Thymus (tissue), 11 donors: ENCODE data around the gene DOCK4. TPM values are rescaled to one million over a fixed set of nuclear protein-coding genes. Genes with fewer than 3 reads are reported as not detected.

Experiments
- DNase-seq, 9 donors: peaks; one replicate each; pipeline ENCODE4 v3.0.0-alpha.2; 2013; ENCODE audit warnings: low spot score in 9 of 9, low read depth in 6 of 9, missing footprints in 1 of 9
- H3K27ac ChIP-seq, 2 donors: one replicate each; pipeline ENCODE4 v1.5.1; 2013; ENCODE audit warnings: control low read depth in 1 of 2, low read depth in 1 of 2, low read length in 1 of 2, mild to moderate bottlenecking in 1 of 2, moderate library complexity in 1 of 2
- H3K27me3 ChIP-seq, 2 donors: one replicate each; pipeline ENCODE4 v1.5.1; 2013; ENCODE audit warnings: low read length in 1 of 2; ENCODE audit not compliant: control insufficient read depth in 2 of 2, insufficient read depth in 1 of 2
- H3K36me3 ChIP-seq, 2 donors: one replicate each; pipeline ENCODE4 v1.5.1; 2013; ENCODE audit warnings: low read length in 1 of 2, mild to moderate bottlenecking in 1 of 2, moderate library complexity in 1 of 2; ENCODE audit not compliant: control insufficient read depth in 2 of 2, insufficient read depth in 2 of 2
- H3K4me1 ChIP-seq, 2 donors: one replicate each; pipeline ENCODE4 v1.5.1; 2013; ENCODE audit warnings: low read length in 2 of 2; ENCODE audit not compliant: control insufficient read depth in 2 of 2, insufficient read depth in 2 of 2
- H3K4me3 ChIP-seq, 2 donors: one replicate each; pipeline ENCODE4 v1.5.1; 2013; ENCODE audit warnings: low read length in 2 of 2, control low read depth in 1 of 2, mild to moderate bottlenecking in 1 of 2
- H3K9me3 ChIP-seq, 2 donors: one replicate each; pipeline ENCODE4 v1.5.1; 2013; ENCODE audit warnings: low read length in 1 of 2, mild to moderate bottlenecking in 1 of 2; ENCODE audit not compliant: control insufficient read depth in 2 of 2, insufficient read depth in 1 of 2
- WGBS: extraction: QIAGEN DNeasy Blood & Tissue Kit; methylation state at CpG from one replicate; pipeline ENCODE4 v1.1.7; 2013; 5-methylcytosine and 5-hydroxymethylcytosine counted together
- polyA plus RNA-seq: library from polyadenylated mRNA; stranded (reverse); fragments of 200-250 nt; gene quantifications from one replicate; pipeline ENCODE4 v1.2.3, GENCODE V29; 2013
- total RNA-seq: library from RNA; stranded (reverse); fragments of 120-200 nt; gene quantifications from one replicate; pipeline ENCODE4 v1.2.4, GENCODE V29; 2013
- donor health status: healthy.

Gene DOCK4
- total and polyA plus RNA-seq, 2 donors, result 3.5 to 4.7 TPM

- WGBS, result 90% methylated on average over 2 of the region's 2 CpGs
- Histone ChIP-seq H3K27ac (no peak overlapping the region), H3K4me1 (no peaks in the 10 kb centered on the region), H3K9me3 (no peaks in the 10 kb centered on the region), H3K36me3 (no peaks in the 10 kb centered on the region), H3K4me3 (no peak overlapping the region), H3K27me3 (no peaks in the 10 kb centered on the region)
- DNase-seq, result no peak
Observed at GRCh38 chr7:111886233-111886632, 320.0 kb downstream of the DOCK4 start.

- Histone ChIP-seq H3K27me3 (no peaks in the 10 kb centered on the region), H3K4me1 (no peaks in the 10 kb centered on the region), H3K36me3 (no peaks in the 10 kb centered on the region), H3K9me3 (no peaks in the 10 kb centered on the region), H3K27ac (no peak overlapping the region), H3K4me3 (no peak overlapping the region)
- DNase-seq, result no peak
Observed at GRCh38 chr7:111883241-111883640, 323.0 kb downstream of the DOCK4 start.

- no peaks in the 10 kb centered on the region for H3K4me1 ChIP-seq
- no peak for DNase-seq
- H3K36me3 ChIP-seq, result no peaks in the 10 kb centered on the region
- no peak overlapping the region for H3K4me3 ChIP-seq
- no peak overlapping the region for H3K27ac ChIP-seq
- H3K9me3 ChIP-seq, result no peaks in the 10 kb centered on the region
- no peaks in the 10 kb centered on the region for H3K27me3 ChIP-seq
Observed at GRCh38 chr7:111878785-111879184, 327.4 kb downstream of the DOCK4 start.

- H3K9me3 ChIP-seq, result no peaks in the 10 kb centered on the region
- no peaks in the 10 kb centered on the region for H3K36me3 ChIP-seq
- no peak for DNase-seq
- no peak overlapping the region for H3K27ac ChIP-seq
- no peaks in the 10 kb centered on the region for H3K27me3 ChIP-seq
- WGBS, result 93% methylated on average over 4 of the region's 4 CpGs
- no peaks in the 10 kb centered on the region for H3K4me1 ChIP-seq
- H3K4me3 ChIP-seq, result no peak overlapping the region
Observed at GRCh38 chr7:111877931-111878330, 328.3 kb downstream of the DOCK4 start.

- Histone ChIP-seq H3K4me3 (no peak overlapping the region), H3K36me3 (no peaks in the 10 kb centered on the region), H3K4me1 (no peaks in the 10 kb centered on the region), H3K9me3 (no peaks in the 10 kb centered on the region), H3K27ac (no peak overlapping the region), H3K27me3 (no peaks in the 10 kb centered on the region)
- no peak for DNase-seq
- WGBS, result 84% methylated on average over 2 of the region's 2 CpGs
Observed at GRCh38 chr7:111873963-111874690, 332.1 kb downstream of the DOCK4 start.

DNA sequence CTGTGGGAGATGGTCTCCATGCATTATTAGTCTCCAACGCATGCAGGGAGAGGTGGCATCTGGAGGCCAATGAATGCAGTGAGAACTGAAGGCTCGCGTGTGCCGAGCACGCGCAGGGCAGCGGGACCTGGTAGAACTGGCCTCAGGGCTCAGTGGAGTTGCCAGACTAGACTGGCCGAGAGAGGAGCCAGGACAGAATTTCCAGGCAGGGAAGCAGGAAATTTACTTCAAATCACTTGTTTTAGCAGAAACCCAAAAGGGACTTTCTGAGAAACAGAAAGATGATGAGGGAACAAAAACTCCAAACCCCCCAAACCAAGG lies 332.9 kb downstream of the DOCK4 start:
- Histone ChIP-seq H3K36me3 (no peaks in the 10 kb centered on the region), H3K9me3 (no peaks in the 10 kb centered on the region), H3K27me3 (no peaks in the 10 kb centered on the region), H3K4me1 (no peaks in the 10 kb centered on the region), H3K4me3 (no peak overlapping the region), H3K27ac (no peak overlapping the region)
- WGBS, result 96% methylated on average over 8 of the region's 8 CpGs
- no peak for DNase-seq

GRCh38 chr7:111872450-111873325 lies 333.5 kb downstream of the DOCK4 start:
- no peak for DNase-seq
- Histone ChIP-seq H3K27me3 (no peaks in the 10 kb centered on the region), H3K4me3 (no peak overlapping the region), H3K27ac (no peak overlapping the region), H3K9me3 (no peaks in the 10 kb centered on the region), H3K4me1 (no peaks in the 10 kb centered on the region), H3K36me3 (no peaks in the 10 kb centered on the region)
- WGBS, result 90% methylated on average over 4 of the region's 4 CpGs

- WGBS, result 96% methylated on average over 1 of the region's 1 CpG
- Histone ChIP-seq H3K27ac (no peak overlapping the region), H3K36me3 (no peaks in the 10 kb centered on the region)
Observed at GRCh38 chr7:111871283-111871682, 334.9 kb downstream of the DOCK4 start.

DNA sequence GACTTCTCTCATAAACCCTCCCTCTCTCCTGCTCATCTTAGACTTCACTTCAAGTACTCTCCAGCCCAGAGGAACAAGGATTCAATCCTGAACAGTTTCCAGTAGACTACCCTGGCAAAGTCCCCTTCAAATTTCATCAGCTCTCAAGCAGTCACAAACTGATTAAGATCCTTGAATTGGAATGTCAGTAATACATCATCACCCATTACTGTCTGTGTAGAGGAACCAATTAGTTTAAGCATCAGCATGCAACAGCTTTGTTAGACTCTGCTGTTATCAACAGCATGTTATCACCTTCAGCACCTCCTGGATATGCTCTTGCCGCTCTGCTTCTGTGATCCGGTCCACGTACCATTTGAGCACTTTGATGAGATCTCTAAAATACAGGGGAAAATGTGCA lies 336.9 kb downstream of the DOCK4 start:
- Histone ChIP-seq H3K27ac (no peak overlapping the region), H3K9me3 (no peaks in the 10 kb centered on the region), H3K4me1 (no peaks in the 10 kb centered on the region), H3K27me3 (no peaks in the 10 kb centered on the region), H3K4me3 (no peak overlapping the region), H3K36me3 (no peaks in the 10 kb centered on the region)
- WGBS, result 99% methylated on average over 3 of the region's 3 CpGs
- no peak for DNase-seq

More at GRCh38 chr7:111871283-111871682, 334.9 kb downstream of the DOCK4 start:
- no peaks in the 10 kb centered on the region for H3K27me3 ChIP-seq
- no peak overlapping the region for H3K4me3 ChIP-seq
- DNase-seq, result no peak
- no peaks in the 10 kb centered on the region for H3K4me1 ChIP-seq
- H3K9me3 ChIP-seq, result no peaks in the 10 kb centered on the region
